HepG2 (cell line): Measurements from ENCODE around the gene TBC1D7. TPM values are rescaled to one million over a fixed set of nuclear protein-coding genes. Genes with fewer than 3 reads are reported as not detected.

Experiments
- RBM22 ChIP-seq: fragments of 200-400 bp; formaldehyde crosslinking; optimal IDR thresholded peaks from 2 replicates; pipeline ENCODE3; 2017; ENCODE audit warnings: mild to moderate bottlenecking, low read length, moderate library complexity
- ZBTB40 ChIP-seq, 2 experiments: fragments of 450-650 bp in 1 of 2; sonication (generic) in 1 of 2; formaldehyde crosslinking in 1 of 2; IDR thresholded peaks; 2 replicates each; pipeline versions ENCODE4 v1.6.1 to v1.8.0; 2016 to 2022; ENCODE audit warnings: antibody characterized with exemption in 1 of 2, mild to moderate bottlenecking in 1 of 2, missing genetic modification reagents in 1 of 2
- ZNF547 ChIP-seq: sonication (generic); formaldehyde crosslinking; IDR thresholded peaks from 2 replicates; pipeline ENCODE4 v1.5.1; 2020; ENCODE audit warnings: mild to moderate bottlenecking, missing genetic modification reagents
- ZNF687 ChIP-seq: sonication (generic); formaldehyde crosslinking; IDR thresholded peaks from 2 replicates; pipeline ENCODE4 v1.5.1; 2020; ENCODE audit warnings: mild to moderate bottlenecking, missing genetic modification reagents, moderate library complexity
- ZNF737 ChIP-seq: sonication (generic); formaldehyde crosslinking; IDR thresholded peaks from 2 replicates; pipeline ENCODE4 v1.5.0; 2020; ENCODE audit warnings: missing genetic modification reagents, mild to moderate bottlenecking, borderline replicate concordance
- ZNF883 ChIP-seq: sonication (generic); formaldehyde crosslinking; IDR thresholded peaks from 2 replicates; pipeline ENCODE4 v1.5.1; 2020; ENCODE audit warnings: mild to moderate bottlenecking, missing genetic modification reagents; ENCODE audit errors: not compliant biosample characterization
- polyA plus RNA-seq, 8 experiments: library from polyadenylated mRNA; depleted of rRNA in 3 of 8; stranded (reverse) in 7 of 8; unstranded in 1 of 8; fragments of >200 nt; fragmentation: Illumina TruSeq in 4 of 8; extraction: Trizol in 4 of 8; gene quantifications; 2 replicates each; pipeline versions ENCODE4 v1.2.1 to v1.2.3, GENCODE V29; 2011 to 2016; ENCODE audit warnings: low read depth in 4 of 8, missing spikeins in 1 of 8, mixed read lengths in 1 of 8; ENCODE audit not compliant: insufficient read depth in 1 of 8
- total RNA-seq, 5 experiments: library from RNA; depleted of rRNA; stranded (reverse); fragments of >200 nt; fragmentation: Illumina TruSeq; extraction: Trizol; gene quantifications; 2 replicates each; pipeline ENCODE4 v1.2.3, GENCODE V29; 2016; ENCODE audit warnings: low read depth in 1 of 5

Gene TBC1D7
- total and polyA plus RNA-seq, 2 of the 13 experiments (the other 11 are each of a cell fraction or from before 2014, with no cell fraction given): 23.3 to 30.8 TPM

GRCh38 chr6:13288969-13289391, 39.4 kb downstream of the TBC1D7 start (continued):
- no peak for TF ChIP-seq ZBTB40 (IDR thresholded peaks at IDR 0.05)
- no peak for TF ChIP-seq ZBTB40 (CRISPR knock-in tag; IDR thresholded peaks at IDR 0.05)
- no peak for TF ChIP-seq ZNF737
- TF ChIP-seq ZNF883 (CRISPR knock-in tag): peak; percentile 45
- TF ChIP-seq ZNF687 (CRISPR knock-in tag): peak; percentile 67
- peak; percentile 16 for TF ChIP-seq RBM22
- TF ChIP-seq ZNF547: peak; percentile 38; the same call in 1 of the 2 replicates
